ENCODE measurements around the gene PQBP1. TPM values are rescaled to one million over a fixed set of nuclear protein-coding genes. Genes with fewer than 3 reads are reported as not detected.

The PQBP1 gene
- total RNA-seq, 1 experiment from 2014 or later: 74.5 TPM

GRCh38 chrX:48939524-48940228, 41.9 kb downstream of the PQBP1 start:
- H3K4me3 ChIP-seq: no peak overlapping the region
- DNase-seq (ENCODE audit: low read depth in 1 of 2, low spot score in 2 of 2): no peak
- peaks cover 10% of the 10 kb centered on the region for H3K4me1 ChIP-seq (replicated peaks)
- no peaks in the 10 kb centered on the region for H3K9me3 ChIP-seq (replicated peaks)
- H3K36me3 ChIP-seq: 0 out of 2 replicates have a peak, but pooled peaks cover 3% of the 10 kb centered on the region
- H3K27me3 ChIP-seq (replicated peaks): no peaks in the 10 kb centered on the region
- H3K27ac ChIP-seq: no peak overlapping the region

- Histone ChIP-seq H3K27ac (no peak overlapping the region), H3K27me3 (replicated peaks) (no peaks in the 10 kb centered on the region), H3K4me3 (no peak overlapping the region), H3K4me1 (replicated peaks) (peaks cover 10% of the 10 kb centered on the region), H3K9me3 (replicated peaks) (no peaks in the 10 kb centered on the region), H3K36me3 (0 out of 2 replicates have a peak, but pooled peaks cover 3% of the 10 kb centered on the region)
- no peak for DNase-seq (ENCODE audit: low read depth in 1 of 2, low spot score in 2 of 2)
Measured at GRCh38 chrX:48940404-48940955, 42.8 kb downstream of the PQBP1 start.

GRCh38 chrX:48942895-48943294, 45.2 kb downstream of the PQBP1 start:
- Histone ChIP-seq H3K36me3 (0 out of 2 replicates have a peak, but pooled peaks cover 3% of the 10 kb centered on the region), H3K27me3 (replicated peaks) (no peaks in the 10 kb centered on the region), H3K9me3 (replicated peaks) (no peaks in the 10 kb centered on the region), H3K4me1 (replicated peaks) (no peaks in the 10 kb centered on the region; the same call in 1 of the 2 replicates), H3K27ac (no peak overlapping the region), H3K4me3 (no peak overlapping the region)
- no peak for DNase-seq (ENCODE audit: low read depth in 1 of 2, low spot score in 2 of 2)

DNA sequence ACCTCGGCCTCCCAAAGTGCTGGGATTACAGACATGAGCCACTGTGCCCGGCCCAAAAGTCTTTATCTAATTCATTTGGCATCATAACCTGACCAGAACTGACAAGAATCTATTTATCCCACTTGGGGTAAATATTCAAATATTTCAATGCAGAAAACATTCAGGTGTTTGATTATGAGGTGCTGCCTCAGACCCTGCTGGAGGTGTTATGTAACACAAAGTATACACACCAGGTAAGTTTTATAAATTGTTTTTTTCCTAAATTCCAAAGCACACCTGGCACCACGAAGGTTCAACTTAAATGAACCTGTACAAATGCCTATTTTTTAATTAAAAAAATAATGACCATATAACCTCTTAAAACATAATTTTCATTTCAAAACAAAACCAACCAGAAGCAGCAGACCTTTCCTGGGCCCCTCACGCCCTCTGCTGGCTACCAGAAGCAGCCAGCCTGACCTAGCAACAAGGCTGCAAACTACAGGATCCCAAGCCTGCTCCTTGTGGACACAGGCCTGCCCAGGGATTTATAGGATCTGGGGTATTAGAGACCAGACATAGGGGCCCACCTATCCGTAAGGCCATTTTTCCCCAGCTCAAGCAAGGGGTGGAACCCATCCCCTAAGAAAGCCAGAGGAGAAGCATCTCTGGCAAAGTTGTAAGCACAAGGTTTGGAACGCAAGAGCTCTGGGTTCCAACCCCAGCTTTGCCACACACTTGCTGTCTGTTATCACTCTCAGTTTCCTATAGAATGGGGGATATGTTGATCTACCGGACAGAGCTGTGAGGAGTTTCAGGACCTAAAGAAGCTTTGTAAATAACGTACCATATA, 48.0 kb downstream of the PQBP1 start:
- H3K27ac ChIP-seq: no peak overlapping the region
- H3K4me1 ChIP-seq (replicated peaks): no peaks in the 10 kb centered on the region
- H3K4me3 ChIP-seq: no peak overlapping the region
- H3K9me3 ChIP-seq (replicated peaks): no peaks in the 10 kb centered on the region
- peak in 1 of 2 experiments; percentile 42 for DNase-seq (ENCODE audit: low read depth in 1 of 2, low spot score in 2 of 2)
- H3K36me3 ChIP-seq: 0 out of 2 replicates have a peak, but pooled peaks cover 3% of the 10 kb centered on the region
- H3K27me3 ChIP-seq (replicated peaks): no peaks in the 10 kb centered on the region

- Histone ChIP-seq H3K27ac (no peak overlapping the region), H3K36me3 (no peaks in the 10 kb centered on the region), H3K27me3 (replicated peaks) (no peaks in the 10 kb centered on the region), H3K4me3 (no peak overlapping the region), H3K4me1 (replicated peaks) (no peaks in the 10 kb centered on the region), H3K9me3 (replicated peaks) (no peaks in the 10 kb centered on the region)
- DNase-seq (ENCODE audit: low read depth in 1 of 2, low spot score in 2 of 2): no peak
Measured at GRCh38 chrX:48948589-48948988, 50.9 kb downstream of the PQBP1 start.

Other genes starting within 250 kb of the PQBP1 start
- not detected in 2 replicates for gene WAS, start 214.1 kb upstream of the PQBP1 start, total RNA-seq (2014; rRNA removed; shearing (Covaris generic))
- 9.4 and 17.6 TPM in 2 replicates for gene SUV39H1, start 201.2 kb upstream of the PQBP1 start, total RNA-seq (2014; rRNA removed; shearing (Covaris generic))
- gene GLOD5, start 136.2 kb upstream of the PQBP1 start, total RNA-seq (2014; rRNA removed; shearing (Covaris generic)): not detected in 2 replicates
- not detected in 2 replicates for gene GATA1, start 111.3 kb upstream of the PQBP1 start, total RNA-seq (2014; rRNA removed; shearing (Covaris generic))
- 47.9 and 77.7 TPM in 2 replicates for gene HDAC6, start 95.9 kb upstream of the PQBP1 start, total RNA-seq (2014; rRNA removed; shearing (Covaris generic))
- not detected in 2 replicates for gene ERAS, start 71.4 kb upstream of the PQBP1 start, total RNA-seq (2014; rRNA removed; shearing (Covaris generic))
- 2.7 and 3.2 TPM in 2 replicates for gene PCSK1N, start 62.3 kb upstream of the PQBP1 start, total RNA-seq (2014; rRNA removed; shearing (Covaris generic))
- 66.4 and 72.2 TPM in 2 replicates for gene TIMM17B, start 162 bp upstream of the PQBP1 start, total RNA-seq (2014; rRNA removed; shearing (Covaris generic))
- 22.7 and 32.6 TPM in 2 replicates for gene SLC35A2, start 13.7 kb downstream of the PQBP1 start, total RNA-seq (2014; rRNA removed; shearing (Covaris generic))
- gene PIM2, start 21.1 kb downstream of the PQBP1 start, total RNA-seq (2014; rRNA removed; shearing (Covaris generic)): 8.0 and 10.8 TPM in 2 replicates
- gene OTUD5, start 59.7 kb downstream of the PQBP1 start, total RNA-seq (2014; rRNA removed; shearing (Covaris generic)): 20.0 and 23.9 TPM in 2 replicates
- 0.18 TPM in 1 of 2 replicates, not detected in the other for gene KCND1, start 73.9 kb downstream of the PQBP1 start, total RNA-seq (2014; rRNA removed; shearing (Covaris generic))
- 17.0 and 19.5 TPM in 2 replicates for gene GRIPAP1, start 104.3 kb downstream of the PQBP1 start, total RNA-seq (2014; rRNA removed; shearing (Covaris generic))
- 43.0 and 64.3 TPM in 2 replicates for gene TFE3, start 145.4 kb downstream of the PQBP1 start, total RNA-seq (2014; rRNA removed; shearing (Covaris generic))
- gene CCDC120, start 161.1 kb downstream of the PQBP1 start, total RNA-seq (2014; rRNA removed; shearing (Covaris generic)): 0.58 TPM in 1 of 2 replicates, not detected in the other
- gene PRAF2, start 176.1 kb downstream of the PQBP1 start, total RNA-seq (2014; rRNA removed; shearing (Covaris generic)): 5.0 and 5.6 TPM in 2 replicates
- gene WDR45, start 182.0 kb downstream of the PQBP1 start, total RNA-seq (2014; rRNA removed; shearing (Covaris generic)): 9.7 and 21.4 TPM in 2 replicates
- 32.2 and 47.9 TPM in 2 replicates for gene GPKOW, start 225.8 kb downstream of the PQBP1 start, total RNA-seq (2014; rRNA removed; shearing (Covaris generic))

All from SJSA1 (cell line).